Keratinocyte (primary cell): Measurements from ENCODE around the gene PRKAR2A. TPM values are rescaled to one million over a fixed set of nuclear protein-coding genes. Genes with fewer than 3 reads are reported as not detected.

Experiments used
- DNase-seq: peaks from one replicate; pipeline ENCODE4 v3.0.0-alpha.2; 2011; ENCODE audit warnings: low read depth, missing footprints, low spot score
- FAIRE-seq: peaks from 2 replicates; lab custom pipeline; 2011; peaks lifted over from hg19 to GRCh38; lab: Jason Lieb, UNC
- H2AFZ ChIP-seq: 2 replicates; pipeline ENCODE4 v1.6.0; 2012; ENCODE audit warnings: low read length, control low read depth, inconsistent platforms; ENCODE audit not compliant: control insufficient read depth
- H3K27ac ChIP-seq: 2 replicates; pipeline ENCODE4 v1.5.1; 2011; ENCODE audit warnings: low read length; ENCODE audit not compliant: control insufficient read depth, insufficient read depth
- H3K27me3 ChIP-seq: 3 replicates; pipeline ENCODE4 v1.6.0; 2011; ENCODE audit warnings: low read length; ENCODE audit not compliant: control insufficient read depth, insufficient read depth; ENCODE audit errors: extremely low read depth
- H3K36me3 ChIP-seq, 2 experiments: 2 replicates in 1 of 2; 3 replicates in 1 of 2; pipeline ENCODE4 v1.5.1; 2011; ENCODE audit warnings: low read length in 2 of 2, mild to moderate bottlenecking in 1 of 2; ENCODE audit not compliant: control insufficient read depth in 2 of 2, insufficient read depth in 2 of 2; ENCODE audit errors: extremely low read depth in 1 of 2
- H3K4me1 ChIP-seq: 3 replicates; pipeline ENCODE4 v1.5.1; 2011; ENCODE audit warnings: low read length; ENCODE audit not compliant: control insufficient read depth, insufficient read depth; ENCODE audit errors: extremely low read depth
- H3K4me2 ChIP-seq: 3 replicates; pipeline ENCODE4 v1.6.0; 2011; ENCODE audit warnings: low read depth, low read length; ENCODE audit not compliant: control insufficient read depth, insufficient read depth; ENCODE audit errors: extremely low read depth
- H3K4me3 ChIP-seq, 3 experiments: fragments of 200-600 bp in 1 of 3; sonication (generic) in 1 of 3; 2 replicates in 2 of 3; 3 replicates in 1 of 3; pipeline ENCODE4 v1.5.1; 2011 to 2016; ENCODE audit warnings: low read length in 3 of 3, mild to moderate bottlenecking in 3 of 3, control low read depth in 2 of 3, inconsistent platforms in 1 of 3, low read depth in 1 of 3, mixed read lengths in 1 of 3, mixed run types in 1 of 3, moderate library complexity in 1 of 3; ENCODE audit not compliant: control insufficient read depth in 2 of 3, insufficient read depth in 2 of 3; ENCODE audit errors: extremely low read depth in 1 of 3
- H3K79me2 ChIP-seq: 2 replicates; pipeline ENCODE4 v1.6.0; 2012; ENCODE audit warnings: low read length; ENCODE audit not compliant: control insufficient read depth, insufficient read depth
- H3K9ac ChIP-seq: 3 replicates; pipeline ENCODE4 v1.6.0; 2011; ENCODE audit warnings: low read length; ENCODE audit not compliant: control insufficient read depth, insufficient read depth; ENCODE audit errors: extremely low read depth
- H3K9me1 ChIP-seq: 3 replicates; pipeline ENCODE4 v1.6.0; 2011; ENCODE audit warnings: low read length; ENCODE audit not compliant: control insufficient read depth, insufficient read depth; ENCODE audit errors: extremely low read depth
- H3K9me3 ChIP-seq: 2 replicates; pipeline ENCODE4 v1.5.1; 2012; ENCODE audit warnings: low read depth, low read length; ENCODE audit not compliant: control insufficient read depth
- H4K20me1 ChIP-seq: 3 replicates; pipeline ENCODE4 v1.6.0; 2011; ENCODE audit warnings: low read length; ENCODE audit not compliant: control insufficient read depth, insufficient read depth; ENCODE audit errors: extremely low read depth
- CTCF ChIP-seq, 3 experiments: IDR thresholded peaks in 1 of 3; conservative IDR thresholded peaks in 1 of 3; optimal IDR thresholded peaks in 1 of 3; 2 replicates in 2 of 3; 3 replicates in 1 of 3; pipeline versions ENCODE3 to v1.5.1; 2011; ENCODE audit warnings: low read length in 3 of 3, mild to moderate bottlenecking in 3 of 3, moderate library complexity in 2 of 3, control low read depth in 1 of 3, inconsistent platforms in 1 of 3; ENCODE audit not compliant: insufficient read depth in 2 of 3; ENCODE audit errors: extremely low read depth in 1 of 3
- EZH2 ChIP-seq: IDR thresholded peaks from one replicate; pipeline ENCODE4 v1.6.1; 2012; ENCODE audit warnings: inconsistent platforms, mild to moderate bottlenecking, low read length, moderate library complexity
- dilution Hi-C: fragments of 300-500 bp; cut with MboI; formaldehyde crosslinking; loops from one replicate; pipeline ENCODE4 v1.7.0; 2020; ENCODE audit warnings: low sequenced_read_pairs; ENCODE audit not compliant: extremely low pct_ligation_motif_present
- polyA plus RNA-seq, 5 experiments: library from polyadenylated mRNA; depleted of rRNA in 3 of 5; stranded (reverse) in 3 of 5; stranded (forward) in 1 of 5; unstranded in 1 of 5; fragments of >200 nt; gene quantifications; 1 replicate in 1 of 5; 2 replicates in 3 of 5; 3 replicates in 1 of 5; pipeline versions ENCODE4 v1.2.1 to v1.2.3, GENCODE V29; 2011 to 2012; ENCODE audit warnings: missing spikeins in 2 of 5, low read depth in 1 of 5, low replicate concordance in 1 of 5

Gene PRKAR2A
- polyA plus RNA-seq, 1 donor (not counting 4 experiments of a cell fraction or from before 2014, with no cell fraction given) = 23.2 TPM

GRCh38 chr3:48881006-48881405, 33.3 kb upstream of the PRKAR2A start:
- FAIRE-seq (no peak), DNase-seq (no peak)
- no peak for TF ChIP-seq CTCF (optimal IDR thresholded peaks at IDR 0.05 in 1 of 3, IDR thresholded peaks at IDR 0.05 in 1 of 3, conservative IDR thresholded peaks at IDR 0.05 in 1 of 3; ENCODE audit: extremely low read depth in 1 of 3, insufficient read depth in 2 of 3, low read length in 3 of 3)
- TF ChIP-seq EZH2 = no peak
- Histone ChIP-seq H3K4me1 (no peaks in the 10 kb centered on the region), H3K27me3 (no peaks in the 10 kb centered on the region), H3K36me3 (no peaks in the 10 kb centered on the region), H4K20me1 (no peaks in the 10 kb centered on the region), H3K4me3 (no peak overlapping the region), H3K27ac (no peak overlapping the region), H3K9me1 (no peaks in the 10 kb centered on the region), H2AFZ (no peak overlapping the region), H3K9me3 (no peaks in the 10 kb centered on the region), H3K79me2 (no peaks in the 10 kb centered on the region), H3K4me2 (no peak overlapping the region), H3K9ac (no peak overlapping the region)
- dilution Hi-C loops = no loop called here

DNA sequence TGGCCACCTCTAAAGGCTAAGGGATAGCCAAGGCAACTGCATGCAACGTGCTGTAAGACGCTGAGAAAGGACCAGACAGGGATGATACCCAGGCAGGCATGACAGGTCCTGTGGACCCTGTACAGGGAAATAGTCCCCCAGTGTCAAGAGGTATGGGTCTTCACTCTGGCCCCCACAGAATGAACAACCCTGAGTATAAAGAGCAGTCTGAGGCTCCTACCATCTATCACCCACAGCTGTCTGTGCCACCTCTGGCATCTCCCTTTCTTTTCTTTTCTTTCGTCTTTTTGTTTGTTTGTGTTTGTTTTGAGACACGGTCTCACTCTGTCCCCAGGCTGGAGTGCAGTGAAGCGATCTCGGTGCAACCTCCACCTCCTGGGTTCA, 32.3 kb upstream of the PRKAR2A start:
- TF ChIP-seq CTCF (optimal IDR thresholded peaks at IDR 0.05 in 1 of 3, IDR thresholded peaks at IDR 0.05 in 1 of 3, conservative IDR thresholded peaks at IDR 0.05 in 1 of 3; ENCODE audit: extremely low read depth in 1 of 3, insufficient read depth in 2 of 3, low read length in 3 of 3) = no peak
- no peak for TF ChIP-seq EZH2
- dilution Hi-C loops = no loop called here
- Histone ChIP-seq H2AFZ (no peak overlapping the region), H3K36me3 (no peaks in the 10 kb centered on the region), H3K9me3 (no peaks in the 10 kb centered on the region), H3K27ac (no peak overlapping the region), H3K9me1 (no peaks in the 10 kb centered on the region), H3K4me3 (no peak overlapping the region), H4K20me1 (no peaks in the 10 kb centered on the region), H3K4me2 (no peak overlapping the region), H3K4me1 (no peaks in the 10 kb centered on the region), H3K9ac (no peak overlapping the region), H3K79me2 (no peaks in the 10 kb centered on the region), H3K27me3 (no peaks in the 10 kb centered on the region)
- DNase-seq (no peak), FAIRE-seq (no peak)
